GM18909 (cell line): ENCODE data around the gene ITSN2.

ENCODE experiments used
- ATAC-seq: cut with Tn5 transposase; IDR thresholded peaks from one replicate; pipeline ENCODE4 v1.9.1; 2021; ENCODE audit warnings: mild to moderate bottlenecking; ENCODE audit not compliant: unreplicated experiment, poor library complexity

Gene ITSN2

DNA sequence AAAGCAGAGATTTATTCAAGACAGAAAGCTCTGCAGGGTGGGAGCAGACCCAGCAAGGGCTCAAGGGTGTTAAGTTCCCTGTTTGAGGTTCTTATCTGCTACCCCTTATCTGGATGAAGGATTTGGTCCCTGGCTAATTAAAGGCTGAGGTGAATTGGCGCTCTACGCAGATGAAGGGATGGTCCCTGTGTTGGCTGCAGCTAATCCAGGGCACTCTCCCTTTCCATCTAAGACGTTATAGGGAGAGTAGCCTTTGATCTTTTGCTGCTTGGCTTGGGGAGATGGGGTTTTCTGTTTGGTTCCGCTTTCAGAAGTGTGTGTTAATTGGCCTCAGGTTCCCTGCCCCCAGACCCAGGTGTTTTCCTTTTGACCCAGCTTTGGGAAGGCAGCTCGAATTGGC, 168.5 kb downstream of the ITSN2 start:
- no peak for ATAC-seq

DNA sequence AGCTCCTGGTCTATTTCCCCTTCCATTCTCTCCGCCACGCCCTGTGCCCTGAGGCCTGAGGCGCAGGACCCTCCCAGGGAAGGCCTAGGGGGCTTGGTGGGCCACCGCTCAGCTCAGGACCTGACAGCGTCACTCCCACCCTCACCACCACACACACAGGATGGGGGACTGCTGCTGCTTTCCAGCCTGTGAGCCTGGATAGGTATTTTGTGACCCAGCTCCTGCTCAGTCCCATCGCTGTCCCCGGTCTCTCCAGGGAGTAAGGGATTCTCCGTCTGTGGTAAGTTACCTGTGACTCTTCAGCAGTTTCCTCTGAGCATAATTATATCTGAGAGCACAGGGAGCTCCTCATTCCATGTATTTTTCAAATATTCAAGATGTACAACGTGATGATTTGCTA, 169.2 kb downstream of the ITSN2 start:
- no peak for ATAC-seq

DNA sequence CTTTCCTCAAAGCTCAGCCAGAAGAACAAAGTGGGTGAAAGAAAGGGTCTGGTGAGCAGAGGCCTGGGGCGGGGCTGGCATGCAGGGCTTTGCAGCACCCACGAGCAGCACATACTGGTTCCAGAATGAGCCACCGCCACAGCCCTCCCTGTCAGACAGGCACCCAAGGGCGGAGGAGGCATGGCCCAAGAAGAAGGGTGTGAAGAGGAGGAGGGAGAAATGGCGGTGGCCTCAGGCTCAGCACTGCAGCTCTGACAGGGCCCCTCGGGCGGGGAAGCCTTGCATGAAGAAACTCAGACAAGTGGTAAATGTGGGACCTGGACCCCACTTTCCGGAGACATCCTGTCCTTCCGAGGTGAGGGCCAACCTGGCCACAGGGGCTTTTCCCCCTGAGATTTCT, 169.8 kb downstream of the ITSN2 start:
- ATAC-seq: no peak

DNA sequence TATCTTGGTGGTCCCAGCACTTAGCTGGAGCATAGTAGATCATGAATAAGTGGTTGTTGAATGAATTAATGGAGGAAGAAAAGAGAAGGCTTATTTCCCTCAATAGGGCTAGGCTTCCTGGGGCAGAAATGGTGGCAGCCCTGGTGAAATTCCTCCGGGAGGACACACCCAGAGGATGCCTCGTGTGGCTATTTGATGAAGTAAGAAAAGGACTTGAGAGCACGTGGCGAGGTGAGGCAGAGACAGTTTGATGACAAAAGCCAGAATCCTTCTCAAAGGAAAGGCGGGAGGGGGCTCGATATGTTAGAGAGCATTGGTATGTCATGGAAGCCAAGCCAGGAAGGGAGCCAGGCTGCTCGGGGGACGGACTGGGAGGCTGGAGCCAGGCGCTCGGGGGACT, 170.8 kb downstream of the ITSN2 start:
- ATAC-seq: no peak

DNA sequence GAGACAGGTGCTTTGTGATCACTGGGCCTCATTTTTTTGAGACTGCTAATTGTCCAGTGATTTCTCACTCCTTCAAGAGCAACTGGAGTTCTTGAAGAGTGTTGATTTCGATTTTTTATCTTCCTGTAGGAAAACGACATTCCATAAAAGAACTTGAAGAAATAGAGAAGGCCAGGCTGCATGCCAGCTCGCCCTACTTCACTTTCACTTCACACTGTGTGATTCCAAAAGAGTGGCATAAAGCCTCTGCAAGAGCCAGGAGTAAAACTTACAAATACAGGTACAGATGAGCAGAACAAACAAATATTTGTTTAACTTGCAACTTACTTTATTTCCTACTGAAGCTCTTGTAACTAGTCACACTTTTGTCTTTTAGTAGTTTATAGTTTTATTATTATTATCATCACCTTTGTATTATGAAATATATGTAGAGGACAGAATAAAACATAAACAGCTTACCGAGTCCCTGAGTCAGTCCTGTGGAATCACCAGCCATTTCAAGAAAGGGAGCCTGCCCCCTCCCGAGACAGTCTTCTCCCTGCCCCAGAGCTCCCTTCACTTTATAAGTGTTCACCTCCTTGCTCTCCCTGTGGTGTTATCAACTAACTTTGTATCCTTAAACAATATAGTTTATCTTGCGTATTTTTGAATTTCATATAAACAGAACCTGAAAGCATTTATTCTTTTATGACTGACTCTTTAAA, 176.8 kb downstream of the ITSN2 start:
- ATAC-seq: no peak

DNA sequence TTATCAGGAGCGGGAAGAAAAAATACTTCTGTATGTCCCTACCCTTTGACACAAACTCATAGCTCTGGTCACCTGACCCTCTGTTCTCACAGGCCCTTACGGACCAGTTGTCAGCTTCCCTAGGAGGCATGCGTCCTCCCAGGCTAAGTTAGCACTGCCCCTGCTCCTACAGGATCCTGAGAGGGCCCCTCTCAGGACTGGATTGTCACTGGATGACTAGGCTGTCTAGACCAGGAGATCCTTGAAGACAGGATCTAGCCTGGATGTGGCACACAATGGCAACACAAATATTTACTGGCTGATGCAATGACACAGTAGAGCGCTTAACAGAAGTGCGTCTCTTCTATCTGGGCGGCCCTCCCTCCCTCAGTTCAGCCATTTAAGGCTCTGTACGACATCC, 177.8 kb downstream of the ITSN2 start:
- ATAC-seq: no peak

DNA sequence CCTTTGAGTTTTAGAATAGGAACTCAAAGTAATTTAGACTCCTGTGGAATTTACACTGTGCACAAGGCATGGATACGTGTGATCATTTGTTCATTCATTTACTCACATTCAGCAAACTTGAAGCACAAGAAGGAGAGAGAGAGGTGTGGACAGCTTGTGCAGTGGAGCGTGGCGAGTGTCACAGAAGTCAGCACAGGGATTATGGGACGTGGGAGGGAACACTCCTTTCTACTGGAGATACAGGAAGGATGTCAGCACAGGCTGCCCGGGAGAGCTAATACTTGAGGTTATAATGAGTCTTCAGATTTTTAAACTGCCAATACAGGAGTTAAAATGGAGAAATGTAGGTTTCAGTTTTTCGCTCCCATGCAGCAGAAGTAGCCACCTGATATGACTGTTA, 178.5 kb downstream of the ITSN2 start:
- no peak for ATAC-seq

DNA sequence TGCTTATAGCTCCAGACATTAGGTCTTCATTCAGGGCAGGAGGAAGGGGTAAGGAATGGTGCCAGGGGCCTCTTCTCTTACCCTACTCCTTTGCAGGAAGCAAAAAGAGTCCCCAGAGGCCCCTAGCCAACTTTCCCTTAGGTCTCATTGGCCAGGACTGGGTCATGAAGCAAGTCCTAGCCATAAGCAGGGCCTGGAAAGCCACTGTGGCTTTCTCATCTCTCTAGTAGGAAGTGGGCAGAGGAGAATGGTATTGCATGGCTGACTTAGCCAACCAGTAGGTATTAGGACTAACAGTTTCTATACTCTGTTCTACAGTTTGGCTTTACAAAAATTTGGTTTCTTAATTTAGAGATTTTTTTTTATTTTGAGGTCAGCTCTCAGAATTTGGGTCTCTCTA, 180.7 kb downstream of the ITSN2 start:
- ATAC-seq: no peak

DNA sequence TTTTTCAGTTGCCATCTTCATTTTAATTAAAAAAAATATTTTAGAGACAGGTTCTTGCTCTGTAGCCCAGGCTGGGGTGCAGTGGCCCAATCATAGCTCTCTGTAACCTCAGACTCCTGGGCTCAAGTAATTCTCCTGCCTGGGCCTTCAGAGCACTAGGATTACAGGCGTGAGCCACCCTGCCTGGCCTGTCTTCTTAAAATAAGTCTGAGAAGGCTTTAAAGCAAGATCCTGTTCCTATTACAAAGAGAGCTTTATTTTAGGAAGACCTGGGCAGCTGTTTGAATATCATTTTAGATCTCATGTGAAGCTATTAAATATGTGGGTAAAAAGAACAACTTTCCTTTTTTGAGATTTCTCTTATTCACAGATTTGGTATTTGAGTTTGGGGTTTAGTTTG, 184.0 kb downstream of the ITSN2 start:
- ATAC-seq: no peak

DNA sequence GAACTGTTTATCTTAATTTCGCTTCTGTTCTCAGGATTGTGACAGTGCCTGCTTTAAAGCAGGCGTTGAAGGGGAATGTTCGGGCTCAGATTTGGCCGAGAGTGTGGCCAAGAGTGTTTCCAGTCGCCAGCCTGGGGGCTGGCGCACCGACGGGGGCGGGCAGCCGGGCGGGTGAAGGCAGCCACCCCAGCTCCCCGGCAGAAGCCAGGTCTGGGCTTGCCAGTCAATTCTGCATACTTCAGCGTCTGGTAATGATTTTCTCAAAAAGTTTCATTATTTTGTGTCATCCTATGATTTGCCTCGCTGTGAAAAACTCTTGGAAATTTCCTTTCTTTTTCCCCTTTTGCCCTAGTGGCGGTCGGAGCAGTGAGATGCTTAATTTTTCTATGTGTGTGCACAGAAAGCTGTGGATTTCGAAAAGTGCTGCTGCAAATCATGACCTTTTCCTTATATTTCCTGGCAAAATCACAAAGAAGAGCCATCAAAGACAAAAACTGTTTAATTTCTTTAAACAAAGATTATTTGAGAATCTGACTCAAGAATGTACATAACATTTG, 184.6 kb downstream of the ITSN2 start:
- no peak for ATAC-seq

DNA sequence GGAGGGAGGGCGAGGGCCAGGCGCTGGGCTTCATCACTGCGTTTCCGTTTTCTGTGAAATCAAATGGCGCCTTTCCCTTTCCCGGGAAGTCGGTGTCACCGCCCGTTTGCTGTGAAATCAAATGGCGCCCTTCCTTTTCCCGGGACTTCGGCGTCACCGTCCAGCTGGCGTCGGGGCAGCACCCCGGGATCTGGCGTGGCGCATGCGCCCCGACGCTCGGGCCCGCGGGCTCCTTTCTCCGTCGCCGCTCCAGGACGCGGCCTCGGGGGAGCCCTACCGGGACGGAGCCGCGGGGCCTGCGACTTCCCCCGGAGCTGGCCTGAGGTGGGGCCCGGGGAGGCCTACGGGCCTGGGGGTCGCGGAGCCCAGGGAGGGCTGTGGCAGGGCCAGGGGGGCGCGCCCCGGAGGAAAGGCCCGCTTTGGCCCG, 185.5 kb downstream of the ITSN2 start, which contains the start of gene FAM228A:
Gene FAM228A (plus strand): TSS at position 203 of the 427 bp plus-strand sequence. CDS start 428 bp downstream, outside the sequence.
- no peak for ATAC-seq

DNA sequence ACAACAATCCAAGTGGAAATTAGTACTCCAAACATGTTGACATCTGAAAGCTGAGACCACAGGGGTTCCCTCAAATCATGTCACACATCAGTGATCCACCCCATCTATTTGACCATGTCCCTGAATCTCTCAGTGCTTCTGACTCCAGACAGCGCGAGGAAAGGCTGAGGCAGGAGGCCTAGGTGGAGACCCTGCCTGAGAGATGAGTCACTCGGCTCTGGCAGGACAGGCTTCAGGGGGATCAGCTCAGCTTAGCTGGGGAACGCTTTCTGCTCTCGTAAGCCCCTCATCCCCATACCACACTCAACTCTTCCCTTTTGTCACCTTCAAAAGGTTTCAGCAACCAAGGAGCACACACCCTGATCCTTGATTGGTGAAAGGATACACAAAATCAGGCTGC, 191.3 kb downstream of the ITSN2 start:
- no peak for ATAC-seq

DNA sequence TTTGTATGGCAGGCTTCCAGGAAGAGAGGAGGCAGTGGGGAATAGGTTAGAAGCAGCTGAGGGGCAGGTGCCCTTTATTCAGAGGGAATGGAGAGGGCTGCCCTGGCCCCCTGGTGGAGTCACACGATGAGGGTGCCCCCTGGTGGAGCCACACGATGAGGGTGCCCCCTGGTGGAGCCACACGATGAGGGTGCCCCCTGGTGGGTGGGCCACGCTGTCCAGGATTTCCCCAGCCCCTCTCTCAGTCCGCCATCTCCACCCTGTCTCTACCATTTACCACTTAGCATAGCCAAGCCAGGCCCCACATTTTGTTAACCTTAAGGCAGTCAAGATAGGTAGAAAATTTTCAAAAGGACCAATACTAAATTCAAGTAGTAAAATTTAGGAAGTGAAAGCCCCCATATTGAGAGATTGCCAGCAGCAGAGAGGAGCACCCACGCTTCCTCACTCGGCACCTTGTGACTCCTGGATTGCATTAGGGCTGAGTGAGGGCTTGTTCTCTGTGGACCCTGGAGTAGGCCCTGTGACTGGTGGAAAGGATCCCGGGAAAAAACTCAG, 195.8 kb downstream of the ITSN2 start:
- no peak for ATAC-seq

DNA sequence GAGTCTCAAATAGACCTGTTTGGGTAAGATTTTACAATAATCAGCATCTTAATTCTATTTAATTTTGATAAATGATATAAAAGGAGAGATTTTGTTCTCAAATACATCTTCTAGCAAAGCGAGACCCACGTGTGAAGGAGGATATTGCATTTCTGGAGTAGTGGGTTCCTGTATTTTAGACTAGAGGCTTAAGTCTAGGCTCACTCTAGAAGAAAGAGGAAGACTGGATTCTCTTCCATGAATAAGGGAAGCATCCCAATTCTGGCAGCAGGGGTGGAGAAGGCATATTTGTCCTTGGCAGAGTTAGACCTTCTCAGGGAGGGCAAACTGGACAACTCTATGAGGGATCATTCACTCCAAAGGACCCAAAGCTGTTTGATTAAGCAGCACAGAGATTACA, 196.7 kb downstream of the ITSN2 start:
- ATAC-seq: no peak

DNA sequence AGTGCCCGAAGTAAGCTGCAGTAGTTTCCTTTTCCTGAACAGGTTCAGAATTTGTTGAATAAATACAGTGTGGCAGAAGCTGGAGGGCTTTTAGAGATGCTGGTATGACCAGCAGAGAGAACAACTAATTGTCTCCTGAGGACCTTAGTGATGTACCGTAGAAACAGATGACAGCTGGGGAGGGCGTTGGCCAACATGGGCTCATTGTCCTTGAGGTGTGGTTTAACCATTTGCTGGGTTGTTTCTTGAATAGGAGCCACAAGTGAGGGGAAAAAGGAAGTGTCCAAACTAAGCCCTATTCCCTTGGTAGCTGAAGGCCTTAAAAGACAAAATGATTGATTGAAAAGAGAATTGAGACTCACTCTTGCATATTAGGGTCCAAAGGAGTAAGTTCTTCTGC, 197.2 kb downstream of the ITSN2 start:
- ATAC-seq: no peak

DNA sequence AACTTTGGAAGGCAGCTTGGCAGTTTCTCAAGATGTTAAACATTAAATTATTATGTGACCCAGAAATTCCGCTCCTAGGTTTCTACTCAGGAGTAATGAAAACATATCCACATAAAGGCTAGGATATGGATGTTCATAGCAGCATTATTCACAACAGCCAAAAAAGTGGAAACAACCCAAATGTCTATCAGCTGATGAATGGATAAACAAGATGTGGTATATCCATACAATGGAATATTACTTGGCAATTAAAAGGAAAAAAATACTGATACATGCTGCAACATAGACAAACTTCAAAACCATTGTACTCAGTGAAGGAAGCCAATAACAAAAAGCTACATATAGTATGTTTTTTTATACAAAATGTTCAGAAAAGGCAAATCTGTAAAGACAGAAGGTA, 197.8 kb downstream of the ITSN2 start:
- ATAC-seq: no peak

DNA sequence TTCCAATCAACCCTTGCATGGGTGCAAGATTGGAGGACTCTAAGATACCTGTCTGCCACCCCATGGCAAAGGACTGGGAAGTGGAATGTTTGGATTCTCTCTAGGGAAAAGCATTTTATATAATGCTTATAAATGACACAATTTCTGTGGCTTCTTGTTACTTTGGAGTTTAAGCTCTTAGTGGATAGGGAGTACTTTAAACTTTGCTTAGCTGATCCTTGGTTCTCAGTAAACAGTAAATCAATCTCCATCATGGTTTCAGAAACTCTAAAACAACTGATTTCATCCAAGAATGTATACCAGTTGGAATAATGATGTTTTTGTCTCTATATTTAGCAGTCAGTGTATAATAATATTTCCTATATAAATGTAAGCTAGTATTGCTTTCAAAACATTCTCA, 199.6 kb downstream of the ITSN2 start:
- ATAC-seq: no peak

DNA sequence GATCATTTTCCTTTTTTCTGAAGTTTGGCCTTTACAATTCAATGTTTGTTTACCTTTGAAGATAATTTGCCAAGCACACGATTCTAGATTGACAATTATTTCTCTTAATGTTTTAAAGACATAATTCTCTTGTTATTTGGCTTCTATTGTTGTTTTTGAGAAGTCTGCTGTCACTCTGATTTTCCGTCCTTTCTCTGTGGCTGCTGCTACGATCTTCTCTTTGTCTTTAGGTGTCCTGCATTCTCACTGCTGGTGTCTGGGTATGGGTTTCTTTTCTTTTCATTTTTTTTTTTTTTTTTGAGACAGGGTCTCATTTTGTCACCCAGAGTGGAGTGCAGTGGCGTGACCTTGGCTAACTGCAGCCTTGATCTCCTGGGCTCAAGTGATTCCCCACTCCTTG, 200.6 kb downstream of the ITSN2 start:
- no peak for ATAC-seq

DNA sequence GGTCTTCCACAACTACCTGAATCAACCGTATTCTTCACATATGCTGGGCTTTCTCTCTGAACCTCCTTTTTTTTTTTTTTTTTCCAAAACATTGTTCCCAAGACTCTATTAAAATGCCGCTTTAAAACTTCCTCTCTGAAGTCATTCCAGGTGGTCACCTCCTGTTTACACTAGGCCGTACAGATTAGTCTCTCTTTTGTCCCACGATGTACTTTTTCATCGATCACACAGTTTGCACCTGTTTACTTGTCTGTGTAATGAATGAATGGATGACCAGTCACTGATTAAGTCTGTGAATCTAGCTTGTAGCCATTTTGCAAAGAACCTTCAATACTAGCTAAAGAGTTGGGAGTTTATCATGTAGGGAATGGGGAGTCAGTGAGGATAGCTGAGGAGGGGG, 202.2 kb downstream of the ITSN2 start:
- no peak for ATAC-seq

DNA sequence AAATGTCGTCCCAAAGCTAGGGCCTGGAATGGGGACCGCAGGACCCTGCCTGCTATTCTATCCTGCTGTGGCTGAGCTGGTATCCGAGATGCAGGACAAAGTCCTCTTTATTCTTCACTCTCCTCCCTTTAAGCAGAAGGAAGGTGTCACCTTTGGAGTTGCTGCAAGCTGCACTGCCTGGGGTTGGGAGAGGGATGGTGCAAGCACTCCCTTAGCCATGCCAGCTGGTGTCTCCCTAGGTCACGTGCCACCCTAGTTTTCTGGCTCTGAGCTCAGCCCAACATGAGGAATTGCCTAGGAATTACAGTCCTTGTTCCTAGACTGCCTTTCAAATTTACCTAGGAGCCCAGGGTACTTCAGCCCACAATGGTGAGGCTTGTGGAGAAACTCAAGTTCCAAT, 206.9 kb downstream of the ITSN2 start:
- no peak for ATAC-seq
